Cardiac ventricle fibroblast (primary cell): ENCODE data around the gene LIPM. TPM values are rescaled to one million over a fixed set of nuclear protein-coding genes. Genes with fewer than 3 reads are reported as not detected.

Experiments used
- total RNA-seq: library from RNA; depleted of rRNA; stranded (reverse); fragments of >200 nt; gene quantifications from 2 replicates; pipeline ENCODE4 v1.2.3, GENCODE V29; 2015

LIPM gene
- not detected in 2 replicates for total RNA-seq

GRCh38 chr10:88802523-88803285 is at the start of gene LIPM:
LIPM (plus strand) TSS chr10:88802730; CDS start chr10:88802897, 167 bp downstream.

GRCh38 chr10:88759366-88760101 is 43.0 kb upstream of the LIPM start, which contains the start of gene LIPN:
LIPN (plus strand) TSS chr10:88760020; CDS start chr10:88761406, 1,386 bp downstream.

GRCh38 chr10:88851706-88852105 is 49.2 kb downstream of the LIPM start, which contains the start of gene ANKRD22:
ANKRD22 (minus strand) TSS chr10:88851844; CDS start chr10:88851607, 237 bp downstream.

Other genes with a start within 250 kb of the LIPM start
- gene RNLS, start 219.4 kb upstream of the LIPM start, total RNA-seq: 14.4 and 19.7 TPM in 2 replicates
- gene LIPJ, start 216.0 kb upstream of the LIPM start, total RNA-seq: not detected in 2 replicates
- gene LIPF, start 138.3 kb upstream of the LIPM start, total RNA-seq: not detected in 2 replicates
- gene LIPK, start 96.5 kb upstream of the LIPM start, total RNA-seq: not detected in 2 replicates
- not detected in 2 replicates for gene LIPN, start 42.7 kb upstream of the LIPM start, total RNA-seq
- 0.39 and 0.44 TPM in 2 replicates for gene ANKRD22, start 49.1 kb downstream of the LIPM start, total RNA-seq
- gene STAMBPL1, start 77.5 kb downstream of the LIPM start, total RNA-seq: 18.0 and 29.6 TPM in 2 replicates
- 247 and 257 TPM in 2 replicates for gene ACTA2, start 150.0 kb downstream of the LIPM start, total RNA-seq
- gene FAS, start 188.1 kb downstream of the LIPM start, total RNA-seq: 28.1 and 46.1 TPM in 2 replicates